GM23338 (cell line): Measurements from ENCODE around the gene FOXL2.

Source experiments
- EZH2 ChIP-seq: fragments of 200-600 bp; sonication (generic); IDR thresholded peaks from one replicate; pipeline ENCODE4 v1.8.0; 2017; ENCODE audit warnings: antibody characterized with exemption, mild to moderate bottlenecking, low read depth; ENCODE audit not compliant: unreplicated experiment
- EZH2phosphoT487 ChIP-seq: fragments of 200-600 bp; sonication (generic); IDR thresholded peaks from one replicate; pipeline ENCODE4 v1.8.1; 2018; ENCODE audit warnings: antibody characterized with exemption; ENCODE audit not compliant: unreplicated experiment
- POLR2AphosphoS5 ChIP-seq: IDR thresholded peaks from 2 replicates; pipeline ENCODE4 v1.6.1; 2016; ENCODE audit warnings: antibody characterized with exemption, low read depth
- ZNF114 ChIP-seq: fragments of 250-450 bp; sonication (Bioruptor Pico); IDR thresholded peaks from 2 replicates; pipeline ENCODE4 v1.5.0; 2020; ENCODE audit warnings: mild to moderate bottlenecking, moderate library complexity
- TF ChIP-seq, protein P1 (sequence below), 2 experiments: fragments of 200-600 bp in 1 of 2; sonication (generic) in 1 of 2; conservative IDR thresholded peaks; 2 replicates each; pipeline versions ENCODE4 v1.5.1 to v1.6.1; 2016 to 2017; ENCODE audit warnings: antibody characterized with exemption in 2 of 2, low read depth in 2 of 2, mild to moderate bottlenecking in 2 of 2, moderate library complexity in 1 of 2

DNA sequence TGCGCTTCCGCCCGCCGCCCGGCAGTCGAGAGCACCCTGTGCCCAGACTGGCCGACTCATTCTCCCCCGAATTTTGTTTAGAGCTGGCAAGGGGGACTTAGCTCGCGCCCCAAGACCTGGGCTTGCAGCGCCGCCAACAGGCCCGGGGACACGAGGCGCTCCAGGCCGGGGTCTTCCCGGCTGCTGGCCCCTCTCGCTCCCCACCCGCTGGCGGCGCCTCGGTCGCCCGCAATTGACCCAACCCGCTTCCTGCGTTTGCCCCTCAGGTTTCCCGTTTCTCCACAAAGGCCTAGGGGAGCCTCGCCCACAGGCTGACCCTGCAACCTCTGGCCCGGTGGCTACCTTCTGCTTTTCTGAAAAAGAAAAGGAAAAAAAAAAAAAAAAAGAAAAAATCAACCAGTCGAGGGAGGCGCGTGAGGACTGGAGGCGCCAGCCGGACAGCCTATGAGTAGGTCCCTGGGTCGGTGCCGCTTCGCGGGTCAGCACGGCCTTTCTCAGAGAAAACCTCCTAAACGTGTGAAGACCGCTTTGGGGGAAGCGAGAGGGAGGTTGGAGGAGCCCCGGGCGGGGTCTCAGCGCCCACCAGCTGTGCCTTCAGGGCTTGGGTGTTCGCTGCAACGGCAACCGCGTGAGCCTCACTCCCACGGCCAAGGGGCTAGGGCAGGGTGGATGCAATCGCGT lies 7.2 kb downstream of the FOXL2 start:
- TF ChIP-seq, protein P1, sequence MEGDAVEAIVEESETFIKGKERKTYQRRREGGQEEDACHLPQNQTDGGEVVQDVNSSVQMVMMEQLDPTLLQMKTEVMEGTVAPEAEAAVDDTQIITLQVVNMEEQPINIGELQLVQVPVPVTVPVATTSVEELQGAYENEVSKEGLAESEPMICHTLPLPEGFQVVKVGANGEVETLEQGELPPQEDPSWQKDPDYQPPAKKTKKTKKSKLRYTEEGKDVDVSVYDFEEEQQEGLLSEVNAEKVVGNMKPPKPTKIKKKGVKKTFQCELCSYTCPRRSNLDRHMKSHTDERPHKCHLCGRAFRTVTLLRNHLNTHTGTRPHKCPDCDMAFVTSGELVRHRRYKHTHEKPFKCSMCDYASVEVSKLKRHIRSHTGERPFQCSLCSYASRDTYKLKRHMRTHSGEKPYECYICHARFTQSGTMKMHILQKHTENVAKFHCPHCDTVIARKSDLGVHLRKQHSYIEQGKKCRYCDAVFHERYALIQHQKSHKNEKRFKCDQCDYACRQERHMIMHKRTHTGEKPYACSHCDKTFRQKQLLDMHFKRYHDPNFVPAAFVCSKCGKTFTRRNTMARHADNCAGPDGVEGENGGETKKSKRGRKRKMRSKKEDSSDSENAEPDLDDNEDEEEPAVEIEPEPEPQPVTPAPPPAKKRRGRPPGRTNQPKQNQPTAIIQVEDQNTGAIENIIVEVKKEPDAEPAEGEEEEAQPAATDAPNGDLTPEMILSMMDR (conservative IDR thresholded peaks at IDR 0.05; ENCODE audit: low read depth in 2 of 2), result peak; percentile 50 to 59
- no peak for TF ChIP-seq POLR2AphosphoS5
- TF ChIP-seq EZH2, result peak; percentile 72
- peak; percentile 35 for TF ChIP-seq EZH2phosphoT487
- TF ChIP-seq ZNF114 (CRISPR knock-in tag), result no peak
